Renal cortical epithelial cell (primary cell): ENCODE measurements around the gene TOM1. TPM values are rescaled to one million over a fixed set of nuclear protein-coding genes. Genes with fewer than 3 reads are reported as not detected.

ENCODE experiments used
- DNase-seq: peaks from one replicate; pipeline ENCODE4 v3.0.0-alpha.2; 2011; ENCODE audit warnings: low read depth
- total RNA-seq: library from RNA; depleted of rRNA; stranded (reverse); fragments of >200 nt; gene quantifications from 2 replicates; pipeline ENCODE4 v1.2.3, GENCODE V29; 2014

TOM1 gene
- total RNA-seq, 1 donor from 2014 or later, result 23.6 TPM

- no peak for DNase-seq
These were observed 46.3 kb downstream of the TOM1 start for GRCh38 chr22:35345808-35346505.

- DNase-seq, result no peak
These were observed 47.0 kb downstream of the TOM1 start for GRCh38 chr22:35346596-35347220.

GRCh38 chr22:35347462-35347861, 47.8 kb downstream of the TOM1 start:
- DNase-seq, result no peak

GRCh38 chr22:35348026-35348590, 48.4 kb downstream of the TOM1 start:
- DNase-seq, result no peak

GRCh38 chr22:35348703-35349102, 49.0 kb downstream of the TOM1 start:
- no peak for DNase-seq

- no peak for DNase-seq
These were observed 49.6 kb downstream of the TOM1 start for GRCh38 chr22:35349368-35349703.

- peak; percentile 35 for DNase-seq
These were observed 50.2 kb downstream of the TOM1 start for GRCh38 chr22:35349704-35350538.

GRCh38 chr22:35350539-35351503, 51.1 kb downstream of the TOM1 start:
- peak; percentile 76 for DNase-seq

GRCh38 chr22:35352214-35353111, 52.8 kb downstream of the TOM1 start:
- peak; percentile 44 for DNase-seq

GRCh38 chr22:35353318-35353717, 53.6 kb downstream of the TOM1 start:
- no peak for DNase-seq

GRCh38 chr22:35354068-35354467, 54.4 kb downstream of the TOM1 start:
- no peak for DNase-seq

GRCh38 chr22:35357883-35358621, 58.4 kb downstream of the TOM1 start:
- peak; percentile 84 for DNase-seq

GRCh38 chr22:35359380-35360065, 59.8 kb downstream of the TOM1 start:
- DNase-seq, result no peak

- DNase-seq, result no peak
These were observed 61.4 kb downstream of the TOM1 start for GRCh38 chr22:35361001-35361558.

GRCh38 chr22:35363566-35364086, 63.9 kb downstream of the TOM1 start:
- DNase-seq, result no peak

GRCh38 chr22:35364230-35364629, 64.5 kb downstream of the TOM1 start:
- peak; percentile 84 for DNase-seq

GRCh38 chr22:35367331-35367886, 67.7 kb downstream of the TOM1 start:
- no peak for DNase-seq

- no peak for DNase-seq
These were observed 68.7 kb downstream of the TOM1 start for GRCh38 chr22:35368386-35368785.
